H9 (cell line): ENCODE data around the gene HCN1. TPM values are rescaled to one million over a fixed set of nuclear protein-coding genes. Genes with fewer than 3 reads are reported as not detected.

ENCODE experiments used
- DNase-seq: peaks from one replicate; pipeline ENCODE4 v3.0.0-alpha.2; 2017
- H2AFZ ChIP-seq: one replicate; pipeline ENCODE4 v1.6.1; 2013; ENCODE audit warnings: mild to moderate bottlenecking, low read length, control low read depth, moderate library complexity
- H2AK5ac ChIP-seq: 2 replicates; pipeline ENCODE4 v1.6.1; 2013; ENCODE audit warnings: low read length, control low read depth, mixed read lengths; ENCODE audit not compliant: insufficient read length
- H2BK120ac ChIP-seq: one replicate; pipeline ENCODE4 v1.6.1; 2013; ENCODE audit warnings: low read depth, mild to moderate bottlenecking, low read length, control low read depth, inconsistent platforms; ENCODE audit not compliant: poor library complexity, severe bottlenecking
- H2BK12ac ChIP-seq: 2 replicates; pipeline ENCODE4 v1.6.1; 2013; ENCODE audit warnings: low read length, control low read depth, mixed read lengths, low read depth; ENCODE audit not compliant: insufficient read length
- H2BK15ac ChIP-seq: 2 replicates; pipeline ENCODE4 v1.6.1; 2013; ENCODE audit warnings: low read depth, low read length, control low read depth
- H2BK20ac ChIP-seq: one replicate; pipeline ENCODE4 v1.6.1; 2013; ENCODE audit warnings: low read depth, mild to moderate bottlenecking, low read length, control low read depth, inconsistent platforms; ENCODE audit not compliant: poor library complexity, severe bottlenecking
- H2BK5ac ChIP-seq: 2 replicates; pipeline ENCODE4 v1.6.1; 2013; ENCODE audit warnings: low read length, control low read depth, mixed read lengths; ENCODE audit not compliant: insufficient read length
- H3K14ac ChIP-seq: 2 replicates; pipeline ENCODE4 v1.6.1; 2013; ENCODE audit warnings: low read length, control low read depth; ENCODE audit not compliant: insufficient read depth
- H3K18ac ChIP-seq: 2 replicates; pipeline ENCODE4 v1.6.1; 2013; ENCODE audit warnings: low read depth, mild to moderate bottlenecking, mixed read lengths, low read length, control low read depth; ENCODE audit not compliant: insufficient read length
- H3K23ac ChIP-seq: 2 replicates; pipeline ENCODE4 v1.6.1; 2013; ENCODE audit warnings: low read length, control low read depth, mixed read lengths, low read depth; ENCODE audit not compliant: insufficient read length
- H3K23me2 ChIP-seq: 2 replicates; pipeline ENCODE4 v1.6.1; 2013; ENCODE audit warnings: low read depth, mild to moderate bottlenecking, mixed read lengths, low read length, control low read depth; ENCODE audit not compliant: insufficient read length, poor library complexity, severe bottlenecking
- H3K27ac ChIP-seq: 2 replicates; pipeline ENCODE4 v1.5.1; 2013; ENCODE audit warnings: low read length, control low read depth, mixed read lengths, low read depth; ENCODE audit not compliant: insufficient read length
- H3K27me3 ChIP-seq: 2 replicates; pipeline ENCODE4 v1.6.1; 2013; ENCODE audit warnings: low read length, control low read depth, inconsistent platforms; ENCODE audit not compliant: insufficient read depth
- H3K4ac ChIP-seq: 2 replicates; pipeline ENCODE4 v1.6.1; 2013; ENCODE audit warnings: low read depth, mild to moderate bottlenecking, control low read depth, inconsistent platforms, low read length, moderate library complexity
- H3K4me1 ChIP-seq: 2 replicates; pipeline ENCODE4 v1.6.1; 2013; ENCODE audit warnings: low read length, control low read depth, inconsistent platforms; ENCODE audit not compliant: insufficient read depth
- H3K4me2 ChIP-seq: 2 replicates; pipeline ENCODE4 v1.6.1; 2013; ENCODE audit warnings: low read length, control low read depth, mixed read lengths; ENCODE audit not compliant: insufficient read length, insufficient read depth
- H3K56ac ChIP-seq: 2 replicates; pipeline ENCODE4 v1.6.1; 2013; ENCODE audit warnings: low read depth, mild to moderate bottlenecking, mixed read lengths, low read length, control low read depth; ENCODE audit not compliant: insufficient read length
- H3K79me1 ChIP-seq: 2 replicates; pipeline ENCODE4 v1.6.1; 2013; ENCODE audit warnings: low read depth, mild to moderate bottlenecking, moderate library complexity, low read length, control low read depth, inconsistent platforms; ENCODE audit not compliant: insufficient read depth, poor library complexity, severe bottlenecking
- H3K79me2 ChIP-seq: 2 replicates; pipeline ENCODE4 v1.6.1; 2013; ENCODE audit warnings: low read length, control low read depth, inconsistent platforms; ENCODE audit not compliant: insufficient read depth
- H3K9ac ChIP-seq: 2 replicates; pipeline ENCODE4 v1.6.1; 2013; ENCODE audit warnings: low read length, control low read depth, mixed read lengths; ENCODE audit not compliant: insufficient read length; ENCODE audit errors: extremely low read depth
- H3K9me3 ChIP-seq: one replicate; pipeline ENCODE4 v1.6.1; 2013; ENCODE audit warnings: low read depth, low read length, inconsistent platforms; ENCODE audit not compliant: control insufficient read depth
- H3T11ph ChIP-seq: one replicate; pipeline ENCODE4 v1.6.1; 2013; ENCODE audit warnings: mild to moderate bottlenecking, low read length, control low read depth, inconsistent platforms
- H4K20me1 ChIP-seq: one replicate; pipeline ENCODE4 v1.6.1; 2013; ENCODE audit not compliant: control insufficient read depth, insufficient read length, insufficient read depth
- H4K5ac ChIP-seq: 2 replicates; pipeline ENCODE4 v1.6.1; 2013; ENCODE audit warnings: low read depth, mild to moderate bottlenecking, mixed read lengths, low read length, control low read depth; ENCODE audit not compliant: insufficient read length
- H4K8ac ChIP-seq: replicated peaks from 2 replicates; pipeline ENCODE4 v1.6.1; 2013; ENCODE audit warnings: low read length, control low read depth, mixed read lengths, low read depth; ENCODE audit not compliant: insufficient read length
- H4K91ac ChIP-seq: 2 replicates; pipeline ENCODE4 v1.6.1; 2013; ENCODE audit warnings: low read depth, mild to moderate bottlenecking, moderate library complexity, mixed read lengths, low read length, control low read depth; ENCODE audit not compliant: insufficient read length
- H3K27ac Mint-ChIP-seq, 3 experiments: 2 replicates in 2 of 3; 3 replicates in 1 of 3; pipeline ENCODE4 v1.8.0; 2020 to 2021; ENCODE audit warnings: mixed read lengths in 3 of 3, mild to moderate bottlenecking in 1 of 3, moderate library complexity in 1 of 3
- H3K27me3 Mint-ChIP-seq: 2 replicates; pipeline ENCODE4 v1.8.0; 2021; ENCODE audit warnings: low read depth, mild to moderate bottlenecking, moderate library complexity, mixed read lengths
- H3K36me3 Mint-ChIP-seq, 3 experiments: 2 replicates in 2 of 3; 3 replicates in 1 of 3; pipeline ENCODE4 v1.8.0; 2020 to 2021; ENCODE audit warnings: low read depth in 3 of 3, mixed read lengths in 3 of 3; ENCODE audit not compliant: insufficient read depth in 1 of 3
- H3K4me1 Mint-ChIP-seq, 2 experiments: 2 replicates each; pipeline ENCODE4 v1.8.0; 2020; ENCODE audit warnings: mixed read lengths in 2 of 2
- H3K4me3 Mint-ChIP-seq, 2 experiments: 2 replicates in 1 of 2; 3 replicates in 1 of 2; pipeline ENCODE4 v1.8.0; 2020 to 2021; ENCODE audit warnings: mild to moderate bottlenecking in 2 of 2, mixed read lengths in 2 of 2, moderate library complexity in 1 of 2
- H3K9me3 Mint-ChIP-seq, 2 experiments: 2 replicates in 1 of 2; 3 replicates in 1 of 2; pipeline ENCODE4 v1.8.0; 2020; ENCODE audit warnings: mild to moderate bottlenecking in 2 of 2, mixed read lengths in 2 of 2, moderate library complexity in 1 of 2
- CTCF ChIP-seq: fragments of 200-600 bp; sonication (generic); conservative IDR thresholded peaks from 3 replicates; pipeline ENCODE4 v1.8.0; 2021; ENCODE audit warnings: antibody characterized with exemption, mild to moderate bottlenecking
- WGBS: extraction: QIAGEN DNeasy Blood & Tissue Kit; methylation state at CpG from one replicate; pipeline ENCODE4 v1.1.7; 2013; ENCODE audit warnings: missing lambda C conversion rate, low lambda C conversion rate, mixed read lengths; ENCODE audit not compliant: insufficient read length; ENCODE audit errors: extremely low coverage; 5-methylcytosine and 5-hydroxymethylcytosine counted together
- total RNA-seq: library from RNA; stranded (reverse); gene quantifications from 2 replicates; pipeline ENCODE4 v1.2.1, GENCODE V29; 2021

Gene HCN1
- total RNA-seq, 1 experiment from 2014 or later: 4.6 TPM

GRCh38 chr5:45694255-45694814 lies 1.8 kb downstream of the HCN1 start:
- Mint-ChIP-seq H3K9me3 (no peaks in the 10 kb centered on the region), H3K27me3 (peaks cover 16% of the 10 kb centered on the region), H3K36me3 (no peaks in the 10 kb centered on the region; a peak in 1 of 7 replicates), H3K4me3 (peak overlapping the region; percentile 76 to 87), H3K4me1 (peaks cover 27 to 28% of the 10 kb centered on the region in 2 experiments), H3K27ac (no peak overlapping the region)
- no peak overlapping the region for H4K5ac ChIP-seq
- no peak overlapping the region for H2BK12ac ChIP-seq
- H3K27ac ChIP-seq: no peak overlapping the region
- peaks cover 9% of the 10 kb centered on the region for H3K23me2 ChIP-seq
- H3T11ph ChIP-seq: no peak overlapping the region
- no peak overlapping the region for H4K8ac ChIP-seq
- H3K4ac ChIP-seq: no peak overlapping the region
- H2AK5ac ChIP-seq: no peak overlapping the region
- no peak overlapping the region for H2BK20ac ChIP-seq
- H3K14ac ChIP-seq: no peak overlapping the region
- H3K18ac ChIP-seq: no peak overlapping the region
- no peaks in the 10 kb centered on the region; the same call in 1 of the 2 replicates for H3K27me3 ChIP-seq
- no peak overlapping the region for H4K91ac ChIP-seq
- no peak for TF ChIP-seq CTCF
- H3K9ac ChIP-seq: no peak overlapping the region
- H3K4me1 ChIP-seq: no peaks in the 10 kb centered on the region; the same call in 1 of the 2 replicates
- H3K79me1 ChIP-seq: no peaks in the 10 kb centered on the region
- H2BK120ac ChIP-seq: no peak overlapping the region
- DNase-seq: no peak
- H4K20me1 ChIP-seq: no peaks in the 10 kb centered on the region
- no peaks in the 10 kb centered on the region for H3K79me2 ChIP-seq
- no peak overlapping the region for H3K56ac ChIP-seq
- no peak overlapping the region for H2BK15ac ChIP-seq
- H2AFZ ChIP-seq: no peak overlapping the region
- no peak overlapping the region for H2BK5ac ChIP-seq
- no peaks in the 10 kb centered on the region for H3K9me3 ChIP-seq
- no CpG with 5 or more reads among the region's 14 CpGs for WGBS
- H3K4me2 ChIP-seq: peak overlapping the region; percentile 96
- H3K23ac ChIP-seq: no peak overlapping the region
